NCI-H82 treated with DMSO at 0.1 percent for 48 hours (cell line): ENCODE measurements around the gene PKP4.

Experiments
- DNase-seq: peaks from one replicate; lab custom pipeline; 2025; ENCODE audit not compliant: unreplicated experiment; lab: John Stamatoyannopoulos, UW

PKP4 gene

GRCh38 chr2:158645299-158645698 is 188.5 kb downstream of the PKP4 start:
- no peak for DNase-seq

- DNase-seq, result no peak
Observed at GRCh38 chr2:158647436-158648231, 190.9 kb downstream of the PKP4 start.

- DNase-seq, result no peak
Observed at GRCh38 chr2:158649846-158650245, 193.1 kb downstream of the PKP4 start.

GRCh38 chr2:158650646-158651357 is 194.1 kb downstream of the PKP4 start:
- DNase-seq, result no peak

- no peak for DNase-seq
Observed at GRCh38 chr2:158651358-158652057, 194.8 kb downstream of the PKP4 start.

- DNase-seq, result no peak
Observed at GRCh38 chr2:158655628-158656027, 198.9 kb downstream of the PKP4 start.

- no peak for DNase-seq
Observed at GRCh38 chr2:158656492-158657229, 199.9 kb downstream of the PKP4 start.

- DNase-seq, result no peak
Observed at GRCh38 chr2:158658396-158658795, 201.6 kb downstream of the PKP4 start.

GRCh38 chr2:158659483-158659882 is 202.7 kb downstream of the PKP4 start:
- no peak for DNase-seq

GRCh38 chr2:158661231-158661630 is 204.5 kb downstream of the PKP4 start:
- no peak for DNase-seq

- no peak for DNase-seq
Observed at GRCh38 chr2:158662421-158662820, 205.7 kb downstream of the PKP4 start.

GRCh38 chr2:158663796-158664195 is 207.0 kb downstream of the PKP4 start:
- DNase-seq, result no peak

GRCh38 chr2:158664987-158665386 is 208.2 kb downstream of the PKP4 start:
- DNase-seq, result no peak

- no peak for DNase-seq
Observed at GRCh38 chr2:158665536-158666302, 209.0 kb downstream of the PKP4 start.

GRCh38 chr2:158666969-158667368 is 210.2 kb downstream of the PKP4 start:
- DNase-seq, result no peak

- no peak for DNase-seq
Observed at GRCh38 chr2:158667586-158667985, 210.8 kb downstream of the PKP4 start.

- no peak for DNase-seq
Observed at GRCh38 chr2:158668001-158668765, 211.4 kb downstream of the PKP4 start.

GRCh38 chr2:158670292-158670691 is 213.5 kb downstream of the PKP4 start:
- DNase-seq, result no peak

- no peak for DNase-seq
Observed at GRCh38 chr2:158671360-158672245, 214.9 kb downstream of the PKP4 start.
